Kidney epithelial cell (primary cell): ENCODE measurements around the gene SIX2. TPM values are rescaled to one million over a fixed set of nuclear protein-coding genes. Genes with fewer than 3 reads are reported as not detected.

ENCODE experiments used
- DNase-seq: peaks from one replicate; pipeline ENCODE4 v3.0.0-alpha.2; 2010; ENCODE audit warnings: low read depth
- H3K27me3 ChIP-seq: 2 replicates; pipeline ENCODE4 v1.6.0; 2011; ENCODE audit warnings: low read length; ENCODE audit not compliant: control insufficient read depth, insufficient read depth
- H3K36me3 ChIP-seq: 2 replicates; pipeline ENCODE4 v1.5.1; 2011; ENCODE audit warnings: low read length; ENCODE audit not compliant: control insufficient read depth, insufficient read depth
- H3K4me3 ChIP-seq: 2 replicates; pipeline ENCODE4 v1.5.1; 2011; ENCODE audit warnings: low read depth, mild to moderate bottlenecking, control low read depth, low read length
- total RNA-seq: library from RNA; depleted of rRNA; stranded (reverse); fragments of >200 nt; gene quantifications from 2 replicates; pipeline ENCODE4 v1.2.3, GENCODE V29; 2015
- TF ChIP-seq, protein P1 (sequence below): IDR thresholded peaks from 2 replicates; pipeline ENCODE4 v1.5.1; 2011; ENCODE audit warnings: mild to moderate bottlenecking, moderate library complexity, low read length, control low read depth, inconsistent platforms; ENCODE audit not compliant: insufficient read depth, poor library complexity, severe bottlenecking

The SIX2 gene
- total RNA-seq = 0.27 and 0.96 TPM in 2 replicates

DNA sequence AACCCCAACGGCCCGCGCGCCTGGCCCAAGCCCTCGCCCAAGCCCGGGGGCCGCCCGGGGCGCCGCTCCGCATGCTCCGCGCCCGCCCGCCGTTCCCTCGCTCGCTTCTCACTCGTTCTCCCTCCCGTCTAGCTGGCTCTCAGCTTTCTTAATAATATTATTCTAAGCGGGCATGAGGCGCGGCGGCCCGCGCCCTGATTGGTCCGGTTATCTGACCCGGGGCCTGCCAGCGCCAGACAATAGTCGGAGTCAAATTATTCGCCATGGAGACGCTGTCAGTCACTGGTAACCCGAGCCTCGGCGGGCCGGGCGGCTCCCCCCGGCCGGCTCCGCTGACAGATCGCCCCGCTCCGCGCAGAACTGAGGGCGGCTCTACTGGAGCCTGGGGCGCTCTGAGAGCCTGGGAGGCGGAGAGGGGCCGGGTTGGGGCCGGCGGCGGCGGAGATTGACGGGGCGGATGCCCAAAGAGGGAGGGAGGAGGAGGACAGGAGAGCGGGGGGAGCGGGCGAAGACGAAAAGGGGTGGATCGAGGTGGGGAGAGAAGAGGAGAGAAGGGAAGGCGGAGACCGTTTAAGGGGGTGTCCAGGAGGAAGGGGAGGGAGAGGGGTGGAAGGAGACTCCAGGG lies at the start of gene SIX2:
Gene SIX2, minus strand, starts transcription at position 150 of the 625 bp plus-strand sequence. CDS start 342 bp downstream, outside the sequence.
- TF ChIP-seq, protein P1, sequence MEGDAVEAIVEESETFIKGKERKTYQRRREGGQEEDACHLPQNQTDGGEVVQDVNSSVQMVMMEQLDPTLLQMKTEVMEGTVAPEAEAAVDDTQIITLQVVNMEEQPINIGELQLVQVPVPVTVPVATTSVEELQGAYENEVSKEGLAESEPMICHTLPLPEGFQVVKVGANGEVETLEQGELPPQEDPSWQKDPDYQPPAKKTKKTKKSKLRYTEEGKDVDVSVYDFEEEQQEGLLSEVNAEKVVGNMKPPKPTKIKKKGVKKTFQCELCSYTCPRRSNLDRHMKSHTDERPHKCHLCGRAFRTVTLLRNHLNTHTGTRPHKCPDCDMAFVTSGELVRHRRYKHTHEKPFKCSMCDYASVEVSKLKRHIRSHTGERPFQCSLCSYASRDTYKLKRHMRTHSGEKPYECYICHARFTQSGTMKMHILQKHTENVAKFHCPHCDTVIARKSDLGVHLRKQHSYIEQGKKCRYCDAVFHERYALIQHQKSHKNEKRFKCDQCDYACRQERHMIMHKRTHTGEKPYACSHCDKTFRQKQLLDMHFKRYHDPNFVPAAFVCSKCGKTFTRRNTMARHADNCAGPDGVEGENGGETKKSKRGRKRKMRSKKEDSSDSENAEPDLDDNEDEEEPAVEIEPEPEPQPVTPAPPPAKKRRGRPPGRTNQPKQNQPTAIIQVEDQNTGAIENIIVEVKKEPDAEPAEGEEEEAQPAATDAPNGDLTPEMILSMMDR = no peak
- no peaks in the 10 kb centered on the region for H3K36me3 ChIP-seq
- peak within 1 kb of the TSS; percentile 39 for H3K4me3 ChIP-seq
- peaks cover 94% of the 10 kb centered on the region for H3K27me3 ChIP-seq
- DNase-seq = peak; percentile 84

DNA sequence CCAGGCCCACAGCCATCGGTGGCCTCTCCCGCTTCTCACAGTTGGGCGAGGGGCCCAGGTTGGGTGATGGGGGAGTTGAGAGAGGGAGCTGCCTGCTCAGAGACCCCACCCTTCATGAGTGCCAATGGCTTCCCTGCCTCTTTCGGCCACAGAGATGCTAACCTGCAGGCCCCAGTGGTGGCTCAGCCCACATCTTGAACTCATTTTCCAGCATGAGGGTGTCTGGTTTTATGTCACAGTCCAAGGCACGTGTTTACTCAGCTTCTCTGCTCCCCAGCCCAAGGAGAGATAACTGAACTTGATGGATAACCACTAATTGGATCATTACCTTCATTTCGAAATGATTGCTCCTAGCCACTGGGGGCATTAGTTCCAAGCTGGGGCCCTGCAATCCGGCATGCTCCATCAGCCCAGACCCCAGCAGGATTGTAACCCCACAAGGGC lies 45.9 kb upstream of the SIX2 start:
- no peak for DNase-seq
- Histone ChIP-seq H3K36me3 (no peaks in the 10 kb centered on the region), H3K27me3 (peaks cover 15% of the 10 kb centered on the region), H3K4me3 (no peak overlapping the region)
- TF ChIP-seq, protein P1 = no peak

DNA sequence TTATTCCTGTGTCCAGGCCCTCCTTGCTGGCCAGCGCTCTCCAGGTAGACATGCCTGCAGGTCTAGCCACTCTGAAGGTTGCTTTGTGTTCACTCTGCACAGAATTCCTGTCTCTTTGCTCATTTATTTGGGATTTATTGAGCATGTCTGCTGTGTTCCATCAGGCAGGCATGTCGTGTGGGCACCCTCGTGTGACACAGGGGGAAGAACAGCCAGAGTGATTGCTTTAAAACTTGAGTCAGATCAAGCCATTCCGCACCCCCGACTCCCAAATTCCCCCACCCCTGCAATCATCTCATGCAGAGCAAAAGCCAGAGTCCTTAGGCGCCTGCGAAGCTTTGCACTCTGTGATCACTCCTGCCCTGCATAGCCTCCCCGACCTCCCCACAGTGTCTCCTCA lies 44.7 kb upstream of the SIX2 start:
- TF ChIP-seq, protein P1 = no peak
- Histone ChIP-seq H3K36me3 (no peaks in the 10 kb centered on the region), H3K4me3 (no peak overlapping the region), H3K27me3 (peaks cover 16% of the 10 kb centered on the region)
- DNase-seq = no peak

DNA sequence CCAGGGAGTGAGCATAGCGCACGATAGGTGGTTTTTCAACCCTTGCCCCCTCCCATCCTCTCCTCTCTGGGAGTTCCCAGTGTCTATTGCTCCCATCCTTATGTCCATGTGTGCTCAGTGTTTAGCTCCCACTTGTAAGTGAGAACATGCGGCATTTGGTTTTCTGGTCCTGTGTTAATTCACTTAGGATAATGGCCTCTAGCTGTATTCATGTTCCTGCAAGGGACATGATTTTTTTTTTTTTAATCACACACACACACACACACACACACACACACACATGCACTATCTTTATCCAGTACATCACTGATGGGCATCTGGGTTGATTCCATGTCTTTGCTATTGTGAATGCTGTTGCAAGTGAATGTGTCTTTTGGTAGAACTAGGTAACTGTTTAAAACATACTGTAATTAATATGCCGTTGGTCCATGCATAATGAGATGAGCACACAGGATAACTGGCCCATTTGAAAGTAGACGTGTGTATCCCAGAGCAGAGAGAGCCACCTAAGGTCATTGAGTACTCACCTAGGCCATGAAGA lies 43.2 kb upstream of the SIX2 start:
- H3K36me3 ChIP-seq = no peaks in the 10 kb centered on the region
- no peak for DNase-seq
- no peak overlapping the region for H3K4me3 ChIP-seq
- H3K27me3 ChIP-seq = peaks cover 12% of the 10 kb centered on the region
- TF ChIP-seq, protein P1 = no peak

DNA sequence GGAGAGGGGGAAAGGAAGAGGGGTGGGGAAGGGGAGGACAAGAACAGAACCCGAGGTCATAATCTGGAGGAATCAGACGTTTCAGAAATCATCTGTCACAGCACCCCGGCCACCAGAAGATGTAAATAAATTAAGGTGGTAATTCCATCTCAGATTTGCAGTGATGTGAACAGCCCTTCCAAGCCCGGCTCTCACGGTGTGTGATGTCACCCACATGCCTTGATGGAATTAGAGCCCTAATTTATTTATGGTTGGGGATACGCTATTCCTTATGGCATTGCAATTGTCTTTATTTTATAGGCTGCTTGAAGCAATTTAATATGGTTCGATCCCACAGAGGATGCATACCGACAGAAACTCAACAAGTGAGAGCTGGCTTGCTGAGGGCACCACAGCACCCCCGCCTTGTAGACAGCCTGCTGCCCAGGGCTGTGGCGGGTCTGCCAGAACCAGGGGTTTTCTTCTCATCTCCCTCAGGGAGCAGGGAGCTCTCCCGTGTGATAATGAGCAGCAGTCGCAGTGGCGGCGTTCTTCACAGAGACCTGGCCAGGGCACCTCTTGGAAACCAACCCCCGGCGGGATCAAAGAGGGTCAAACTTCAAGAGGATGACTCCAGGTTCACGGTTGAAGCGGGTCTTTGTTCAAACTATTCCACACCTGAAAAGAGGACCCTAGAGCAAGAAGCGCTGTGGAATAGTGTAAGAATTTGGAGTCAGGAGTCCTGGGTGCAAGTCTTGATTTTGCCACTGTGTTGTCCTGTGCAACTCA lies 40.5 kb upstream of the SIX2 start:
- Histone ChIP-seq H3K27me3 (peaks cover 6% of the 10 kb centered on the region), H3K4me3 (no peak overlapping the region), H3K36me3 (no peaks in the 10 kb centered on the region)
- no peak for DNase-seq
- TF ChIP-seq, protein P1 = no peak
